ENCODE measurements around the gene JADE2.

The JADE2 gene

GRCh38 chr5:134530301-134531077 lies 5.0 kb downstream of the JADE2 start:
- no peak for DNase-seq

DNA sequence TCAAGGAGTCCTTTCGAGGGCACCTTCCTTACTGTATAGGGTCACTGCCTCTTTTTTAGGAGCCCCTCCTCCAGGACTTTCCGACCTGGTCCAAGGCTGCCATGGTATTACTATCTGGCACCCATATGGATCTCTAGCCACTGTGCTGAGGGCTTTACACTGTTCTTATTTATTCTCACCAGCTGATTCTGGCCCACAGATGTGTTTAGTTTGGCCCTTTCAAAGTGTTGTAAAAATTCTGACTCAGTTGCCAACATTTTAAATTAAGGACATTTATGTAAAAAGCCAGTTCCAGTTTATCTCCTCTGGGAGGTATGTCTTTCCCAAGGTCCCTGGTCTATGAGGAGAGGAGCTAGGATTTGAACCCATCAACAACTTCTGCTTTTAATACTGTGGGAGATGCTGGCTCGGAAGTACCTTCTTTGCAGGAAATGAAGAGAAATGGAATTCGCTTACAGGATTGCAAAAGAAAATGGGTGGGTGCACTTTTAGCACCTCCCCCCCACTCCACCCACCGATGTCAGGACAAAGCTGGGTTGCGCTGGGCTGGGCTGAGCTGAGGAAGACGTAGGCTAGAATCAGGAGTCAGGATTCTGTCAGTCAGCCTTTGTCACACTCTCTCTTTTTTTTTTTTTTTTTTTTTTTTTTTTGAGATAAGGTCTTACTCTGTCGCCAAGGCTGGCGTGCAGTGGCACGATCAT lies 7.8 kb downstream of the JADE2 start:
- no peak for DNase-seq

- DNase-seq, result no peak
These were observed 8.7 kb downstream of the JADE2 start for GRCh38 chr5:134534058-134534725.

DNA sequence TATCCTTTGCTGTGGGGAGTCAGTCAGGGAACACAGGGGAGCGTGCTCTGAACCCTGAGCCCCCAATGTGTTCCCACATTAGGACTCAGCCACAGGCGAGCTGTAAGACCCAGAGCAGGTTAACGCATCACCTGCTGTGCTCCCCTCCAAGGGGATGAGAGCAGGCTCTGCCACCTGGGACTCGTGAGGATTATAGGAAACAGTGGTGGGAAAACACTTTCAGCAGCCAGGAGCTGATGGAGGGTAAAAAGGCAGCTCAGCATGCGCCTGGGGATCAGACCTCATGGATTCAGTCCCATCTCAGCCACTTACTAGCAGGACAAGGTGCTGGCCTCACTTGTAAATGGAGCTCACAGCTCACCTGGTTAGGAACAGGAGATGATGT lies 9.2 kb downstream of the JADE2 start:
- DNase-seq, result no peak

GRCh38 chr5:134536876-134537275 lies 11.4 kb downstream of the JADE2 start:
- DNase-seq, result no peak

DNA sequence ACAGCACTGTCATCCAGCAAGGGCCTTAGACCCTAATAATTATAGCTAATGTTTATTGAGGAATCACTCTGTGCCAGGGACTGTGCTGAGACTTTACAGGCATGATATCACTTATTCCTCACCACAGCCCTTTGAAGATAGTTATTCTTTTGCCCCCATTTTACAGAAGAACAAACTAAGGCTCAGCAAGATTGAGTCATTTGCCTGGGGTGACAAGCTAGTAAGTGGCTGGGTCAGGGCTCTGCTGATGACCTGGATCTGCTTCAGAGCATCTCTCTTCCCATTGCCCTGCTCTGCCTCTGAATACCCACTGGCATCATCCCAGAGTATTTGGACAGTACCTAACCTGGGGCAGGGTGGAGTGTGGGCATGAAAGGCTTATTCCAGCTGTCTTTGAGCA lies 11.8 kb downstream of the JADE2 start:
- DNase-seq, result no peak

GRCh38 chr5:134538296-134538695 lies 12.8 kb downstream of the JADE2 start:
- no peak for DNase-seq

DNA sequence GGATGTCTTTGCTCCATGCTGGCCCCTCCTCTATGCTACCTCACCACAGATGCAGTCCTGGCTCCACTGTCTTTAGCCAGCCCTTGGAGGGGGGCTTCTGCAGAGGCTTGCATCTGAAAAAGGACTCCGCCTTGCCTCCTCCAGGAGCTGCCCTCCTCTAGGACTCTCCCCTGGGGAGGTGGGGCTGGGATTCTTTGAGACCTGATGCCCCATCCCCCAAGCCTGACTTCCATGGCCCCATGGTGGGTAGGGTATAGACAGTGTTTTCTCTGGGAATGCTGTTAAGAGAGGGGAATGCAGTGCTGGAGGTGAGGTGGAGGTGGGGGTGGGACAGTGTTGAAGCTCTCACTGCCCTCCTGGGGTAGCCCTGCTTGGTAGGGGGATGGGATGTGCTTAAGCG lies 14.3 kb downstream of the JADE2 start:
- DNase-seq, result no peak

- no peak for DNase-seq
These were observed 15.6 kb downstream of the JADE2 start for GRCh38 chr5:134540747-134541733.

DNA sequence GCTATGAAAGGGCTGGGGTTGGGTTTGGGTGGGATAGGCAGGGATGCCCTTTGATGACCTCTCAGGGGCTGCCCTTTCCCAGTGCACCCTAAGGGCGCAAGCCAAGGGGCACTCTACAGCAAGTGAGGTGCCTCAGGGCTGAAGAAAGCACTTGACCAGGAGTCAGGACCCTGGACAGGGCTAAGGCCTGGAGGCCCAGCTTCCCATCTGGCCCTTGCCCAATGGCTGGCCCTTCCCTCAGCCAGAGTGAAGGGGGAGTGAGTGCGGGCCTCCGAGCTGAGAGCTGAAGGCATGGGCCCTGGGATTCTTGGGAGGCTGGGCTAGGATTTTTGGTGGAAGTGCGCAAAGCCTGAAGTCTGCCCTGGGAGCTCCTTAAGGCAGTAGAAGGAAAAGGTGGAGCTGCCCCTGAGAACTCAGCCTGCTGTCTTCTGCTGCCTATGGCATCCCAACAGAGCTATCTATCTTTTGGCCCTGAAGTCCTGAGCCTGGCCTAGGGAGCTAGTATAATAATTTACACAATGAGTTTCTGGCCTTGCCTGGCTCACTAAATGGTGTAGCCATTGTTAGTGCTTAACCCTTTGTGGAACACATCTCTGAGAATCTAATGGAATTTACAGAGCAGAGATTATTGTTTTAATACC lies 16.4 kb downstream of the JADE2 start:
- no peak for DNase-seq

GRCh38 chr5:134543820-134544614 lies 18.5 kb downstream of the JADE2 start:
- DNase-seq, result no peak

DNA sequence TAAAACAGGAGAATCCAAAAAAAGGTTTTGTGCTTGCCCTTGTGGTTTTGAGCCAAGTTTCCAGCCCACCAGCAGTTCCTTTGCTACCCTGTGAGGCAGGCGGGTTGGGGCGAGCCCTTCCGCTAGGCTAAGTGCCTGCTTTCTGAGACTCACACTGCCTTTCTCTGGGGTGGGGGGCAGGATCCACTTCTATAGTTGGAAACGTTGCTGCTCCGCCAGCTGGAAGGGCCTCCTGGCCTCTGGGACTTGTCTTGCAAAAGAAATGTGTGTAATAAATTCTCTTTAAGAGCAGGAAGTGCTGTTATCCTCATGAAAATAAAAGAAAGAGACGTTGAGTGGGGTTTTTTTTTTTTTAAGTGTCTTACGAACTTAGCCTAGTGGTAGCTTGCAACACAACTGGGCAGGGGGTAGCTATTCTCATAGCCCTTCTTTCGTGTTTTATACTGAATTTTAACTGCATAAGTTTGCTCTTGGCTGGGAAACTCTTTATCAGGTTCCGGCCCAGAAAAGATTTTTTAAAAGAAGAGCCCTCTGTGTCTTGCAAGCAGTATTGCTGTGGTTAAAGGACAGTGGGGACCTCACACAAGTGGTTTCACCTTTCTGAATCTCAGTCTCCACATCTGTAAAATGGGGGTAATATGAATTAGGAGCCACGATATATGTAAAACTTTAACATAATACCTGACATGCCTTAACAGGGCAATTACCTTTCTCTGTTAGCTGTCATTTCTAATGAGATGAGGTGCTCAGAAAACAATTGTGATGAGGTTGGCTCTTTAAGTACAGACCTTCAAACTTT lies 19.8 kb downstream of the JADE2 start:
- DNase-seq, result no peak

- no peak for DNase-seq
These were observed 21.6 kb downstream of the JADE2 start for GRCh38 chr5:134547066-134547465.

GRCh38 chr5:134547579-134547978 lies 22.1 kb downstream of the JADE2 start:
- DNase-seq, result no peak

DNA sequence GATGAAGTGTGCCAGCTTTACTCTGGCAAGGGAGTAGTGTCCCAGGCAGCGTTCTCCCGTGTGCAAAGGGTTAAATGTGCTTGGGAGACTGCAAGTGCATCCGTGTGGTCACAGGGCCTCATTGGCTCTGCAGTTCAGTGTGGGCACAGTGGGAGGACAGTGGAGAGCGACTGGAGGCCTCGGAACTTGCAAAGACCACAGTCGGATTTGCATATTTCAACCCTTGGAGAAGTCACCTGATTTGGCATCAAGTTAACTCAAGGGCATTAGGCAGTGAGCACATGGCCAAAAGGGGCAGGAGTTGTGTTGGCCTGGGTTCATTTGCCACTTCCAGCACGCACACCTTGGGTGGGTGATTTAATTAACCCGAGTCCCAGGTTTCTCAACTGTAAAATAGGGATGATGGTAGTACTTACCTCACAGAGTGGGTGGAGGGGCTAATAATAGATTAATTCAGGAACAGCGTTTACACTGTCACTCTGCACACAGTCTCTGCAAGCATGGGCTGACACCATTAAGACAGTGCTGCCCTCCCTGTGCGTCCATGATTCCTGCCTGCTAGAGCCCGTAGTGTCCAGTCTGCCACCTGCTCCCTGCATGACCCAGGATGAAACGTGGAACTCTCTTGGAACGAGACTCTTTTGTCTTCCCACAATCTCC lies 22.7 kb downstream of the JADE2 start:
- no peak for DNase-seq

DNA sequence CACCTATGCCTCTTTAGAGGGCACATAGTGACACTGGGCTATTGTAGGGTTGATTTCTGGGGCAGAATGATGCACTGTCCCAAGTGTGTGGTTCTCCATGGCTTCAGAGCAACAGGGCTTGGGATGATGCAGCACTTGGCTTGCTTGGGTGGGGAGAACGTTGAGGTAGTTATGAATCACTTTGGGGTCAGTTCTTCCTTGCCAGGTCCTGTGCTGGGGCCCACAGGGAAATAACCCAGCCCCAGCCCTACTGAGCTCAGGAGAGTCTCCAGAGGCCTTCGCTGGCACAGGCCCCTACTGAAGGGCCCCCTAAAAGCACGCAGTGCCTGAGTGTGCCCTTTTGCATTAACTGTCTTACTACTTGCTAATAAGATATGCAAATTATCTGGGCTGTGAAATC lies 24.2 kb downstream of the JADE2 start:
- DNase-seq, result no peak

DNA sequence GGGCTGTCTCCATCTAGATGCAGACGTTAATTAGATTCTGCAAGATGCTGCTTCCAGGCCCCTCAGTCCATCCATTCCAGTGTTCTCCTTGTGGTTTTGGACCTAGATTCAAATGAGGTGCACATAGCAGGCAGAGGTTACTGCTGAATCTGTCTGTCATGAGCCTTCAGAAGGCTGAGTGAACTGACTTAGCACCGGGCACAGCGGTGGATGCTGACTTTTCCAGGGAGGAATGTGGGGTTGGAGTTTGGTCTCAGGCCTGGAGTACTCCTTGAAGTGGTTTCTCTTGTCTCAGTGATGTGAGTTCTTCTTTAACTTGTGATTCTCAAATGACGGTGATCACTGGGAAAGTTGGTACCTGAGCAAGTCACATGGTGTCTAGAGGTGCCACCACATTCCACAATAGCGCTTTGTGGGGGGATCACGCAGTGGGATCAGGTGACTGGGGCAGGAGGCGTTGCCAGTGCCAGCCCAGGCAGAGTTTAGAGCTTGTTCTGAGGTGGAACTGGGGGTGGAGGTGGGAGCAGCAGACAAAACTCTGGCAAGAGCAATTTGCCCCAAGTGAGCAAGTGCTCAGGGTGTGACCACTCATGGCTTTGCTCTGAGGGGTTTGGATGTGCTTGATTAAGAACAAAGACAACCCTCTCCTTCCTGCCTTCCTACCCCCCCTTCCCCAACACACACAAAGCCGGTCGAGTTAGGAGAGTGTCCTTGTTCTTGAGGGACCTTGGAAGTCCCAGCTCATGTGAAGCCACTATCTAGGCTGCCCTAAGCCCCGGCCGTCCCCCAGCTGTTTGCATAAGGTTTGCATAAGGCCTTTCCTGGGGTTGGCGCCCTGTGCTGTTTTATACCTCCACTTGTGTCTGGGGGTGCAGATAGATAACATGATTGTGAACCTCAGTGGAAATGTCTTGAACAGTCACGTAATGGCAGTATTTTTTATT lies 25.1 kb downstream of the JADE2 start:
- no peak for DNase-seq

DNA sequence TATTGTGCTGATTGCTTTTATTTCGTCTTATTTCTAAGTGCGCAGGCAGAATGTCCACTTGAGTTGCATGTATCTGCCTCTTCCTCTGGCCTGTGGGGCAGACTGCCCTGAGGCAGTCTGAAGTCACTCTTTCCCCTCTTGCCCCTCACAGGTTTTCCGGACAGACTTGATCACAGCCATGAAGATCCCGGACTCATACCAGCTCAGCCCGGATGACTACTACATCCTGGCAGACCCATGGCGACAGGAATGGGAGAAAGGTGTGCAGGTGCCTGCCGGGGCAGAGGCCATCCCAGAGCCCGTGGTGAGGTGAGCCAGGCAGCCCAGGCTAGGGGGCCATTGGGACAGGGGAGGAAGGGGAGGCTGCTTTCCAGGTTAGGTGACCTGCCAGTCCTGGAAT lies 26.4 kb downstream of the JADE2 start:
- DNase-seq, result no peak

GRCh38 chr5:134552301-134552700 lies 26.8 kb downstream of the JADE2 start:
- DNase-seq, result no peak

Measured in cerebellar nuclear complex (tissue), 1 donor.